DOHH2 (cell line): ENCODE results near the gene FIBCD1.

Experiments used
- H3F3A ChIP-seq: fragments of 200-600 bp; sonication (generic), shearing (Covaris generic); 2 replicates; pipeline ENCODE4 v1.6.0; 2016; ENCODE audit warnings: antibody characterized with exemption, mild to moderate bottlenecking; ENCODE audit not compliant: control insufficient read depth, insufficient read depth
- H3K27ac ChIP-seq: fragments of 200-600 bp; sonication (generic); 2 replicates; pipeline ENCODE4 v1.5.1; 2014; ENCODE audit warnings: low read depth, mild to moderate bottlenecking, low read length, moderate library complexity
- H3K27me3 ChIP-seq: fragments of 200-600 bp; sonication (generic); 2 replicates; pipeline ENCODE4 v1.6.1; 2014; ENCODE audit warnings: mild to moderate bottlenecking, low read length, mixed read lengths; ENCODE audit not compliant: control insufficient read depth
- H3K36me3 ChIP-seq: fragments of 200-600 bp; sonication (generic); 2 replicates; pipeline ENCODE4 v1.6.1; 2014; ENCODE audit warnings: mild to moderate bottlenecking, low read length, moderate library complexity, mixed read lengths; ENCODE audit not compliant: control insufficient read depth
- H3K4me1 ChIP-seq: fragments of 200-600 bp; sonication (generic); 2 replicates; pipeline ENCODE4 v1.6.1; 2014; ENCODE audit warnings: mild to moderate bottlenecking, low read length, mixed read lengths; ENCODE audit not compliant: control insufficient read depth
- H3K4me2 ChIP-seq: fragments of 200-600 bp; sonication (generic); 2 replicates; pipeline ENCODE4 v1.6.0; 2014; ENCODE audit warnings: mild to moderate bottlenecking, low read length, moderate library complexity
- H3K4me3 ChIP-seq: fragments of 200-600 bp; sonication (generic); 2 replicates; pipeline ENCODE4 v1.5.1; 2014; ENCODE audit warnings: mild to moderate bottlenecking, low read length, mixed read lengths
- H3K79me2 ChIP-seq: fragments of 200-600 bp; sonication (generic); 2 replicates; pipeline ENCODE4 v1.6.1; 2014; ENCODE audit warnings: mild to moderate bottlenecking, low read length, mixed read lengths; ENCODE audit not compliant: control insufficient read depth
- H3K9me2 ChIP-seq: fragments of 200-600 bp; sonication (generic); replicated peaks from 2 replicates; pipeline ENCODE4 v1.6.1; 2014; ENCODE audit warnings: mild to moderate bottlenecking, low read length, mixed read lengths; ENCODE audit not compliant: control insufficient read depth
- H3K9me3 ChIP-seq: fragments of 200-600 bp; sonication (generic); 2 replicates; pipeline ENCODE4 v1.6.1; 2014; ENCODE audit warnings: antibody characterized with exemption, low read length, mixed read lengths; ENCODE audit not compliant: control insufficient read depth, insufficient read depth
- H4K20me1 ChIP-seq: fragments of 200-600 bp; sonication (generic); 2 replicates; pipeline ENCODE4 v1.6.0; 2014; ENCODE audit warnings: low read depth, mild to moderate bottlenecking, antibody characterized with exemption, low read length, moderate library complexity; ENCODE audit not compliant: control insufficient read depth, insufficient read depth
- EZH2phosphoT487 ChIP-seq: fragments of 200-600 bp; sonication (generic); IDR thresholded peaks from 2 replicates; pipeline ENCODE4 v1.6.1; 2017; ENCODE audit warnings: borderline replicate concordance, mild to moderate bottlenecking, antibody characterized with exemption, low read length, moderate library complexity, mixed read lengths
- TF ChIP-seq, protein P1 (sequence below): fragments of 200-600 bp; sonication (generic); IDR thresholded peaks from one replicate; pipeline ENCODE4 v1.5.1; 2014; ENCODE audit warnings: antibody characterized with exemption, mild to moderate bottlenecking, low read depth, low read length; ENCODE audit not compliant: poor library complexity, severe bottlenecking

Gene FIBCD1

DNA sequence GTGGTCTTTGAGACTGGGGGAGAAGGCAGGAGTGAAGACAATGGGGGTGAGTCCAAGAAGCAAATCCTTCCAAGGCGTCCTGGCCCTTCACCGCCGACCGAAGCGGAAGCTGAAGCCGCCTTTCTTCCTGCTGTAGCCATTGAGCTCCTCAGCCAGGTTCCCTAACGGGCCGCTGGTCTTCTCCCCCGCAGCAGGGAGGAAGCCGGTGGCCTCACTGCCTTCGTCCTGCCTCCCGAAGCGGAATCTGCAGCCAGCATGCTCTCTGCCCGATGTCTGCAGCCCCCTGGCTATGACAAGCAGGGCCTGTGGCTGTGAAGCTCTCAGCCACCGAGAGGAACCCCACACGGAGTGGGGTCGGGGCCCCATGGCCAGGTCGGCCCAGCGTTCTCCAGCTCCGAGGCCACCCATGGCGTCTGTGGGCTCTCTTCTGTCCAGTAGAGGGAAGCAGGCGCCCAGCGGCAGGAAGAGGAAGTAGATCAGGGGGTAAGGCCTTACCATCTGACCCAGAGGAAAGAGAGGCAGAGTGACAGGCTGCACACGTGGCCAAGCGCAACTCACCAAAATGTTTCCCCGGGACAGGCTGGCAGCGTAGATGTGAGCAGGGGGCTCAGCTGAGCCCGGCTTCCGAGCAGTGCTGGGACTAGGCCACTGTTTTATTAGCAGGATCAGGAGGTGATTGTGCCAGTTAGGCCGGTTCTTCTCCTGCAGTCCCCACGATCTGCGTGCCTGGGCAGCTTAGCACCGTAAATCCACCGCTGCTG lies 45.5 kb downstream of the FIBCD1 start:
- Histone ChIP-seq H3K9me3 (no peaks in the 10 kb centered on the region), H3K79me2 (no peaks in the 10 kb centered on the region), H3K27me3 (no peaks in the 10 kb centered on the region), H4K20me1 (no peaks in the 10 kb centered on the region), H3K27ac (no peak overlapping the region), H3K4me3 (no peak overlapping the region), H3F3A (no peaks in the 10 kb centered on the region), H3K9me2 (no peaks in the 10 kb centered on the region), H3K36me3 (peaks cover 2% of the 10 kb centered on the region; the same call in 1 of the 2 replicates), H3K4me1 (no peaks in the 10 kb centered on the region), H3K4me2 (no peak overlapping the region)
- TF ChIP-seq, protein P1, sequence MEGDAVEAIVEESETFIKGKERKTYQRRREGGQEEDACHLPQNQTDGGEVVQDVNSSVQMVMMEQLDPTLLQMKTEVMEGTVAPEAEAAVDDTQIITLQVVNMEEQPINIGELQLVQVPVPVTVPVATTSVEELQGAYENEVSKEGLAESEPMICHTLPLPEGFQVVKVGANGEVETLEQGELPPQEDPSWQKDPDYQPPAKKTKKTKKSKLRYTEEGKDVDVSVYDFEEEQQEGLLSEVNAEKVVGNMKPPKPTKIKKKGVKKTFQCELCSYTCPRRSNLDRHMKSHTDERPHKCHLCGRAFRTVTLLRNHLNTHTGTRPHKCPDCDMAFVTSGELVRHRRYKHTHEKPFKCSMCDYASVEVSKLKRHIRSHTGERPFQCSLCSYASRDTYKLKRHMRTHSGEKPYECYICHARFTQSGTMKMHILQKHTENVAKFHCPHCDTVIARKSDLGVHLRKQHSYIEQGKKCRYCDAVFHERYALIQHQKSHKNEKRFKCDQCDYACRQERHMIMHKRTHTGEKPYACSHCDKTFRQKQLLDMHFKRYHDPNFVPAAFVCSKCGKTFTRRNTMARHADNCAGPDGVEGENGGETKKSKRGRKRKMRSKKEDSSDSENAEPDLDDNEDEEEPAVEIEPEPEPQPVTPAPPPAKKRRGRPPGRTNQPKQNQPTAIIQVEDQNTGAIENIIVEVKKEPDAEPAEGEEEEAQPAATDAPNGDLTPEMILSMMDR = peak; percentile 26
- no peak for TF ChIP-seq EZH2phosphoT487

DNA sequence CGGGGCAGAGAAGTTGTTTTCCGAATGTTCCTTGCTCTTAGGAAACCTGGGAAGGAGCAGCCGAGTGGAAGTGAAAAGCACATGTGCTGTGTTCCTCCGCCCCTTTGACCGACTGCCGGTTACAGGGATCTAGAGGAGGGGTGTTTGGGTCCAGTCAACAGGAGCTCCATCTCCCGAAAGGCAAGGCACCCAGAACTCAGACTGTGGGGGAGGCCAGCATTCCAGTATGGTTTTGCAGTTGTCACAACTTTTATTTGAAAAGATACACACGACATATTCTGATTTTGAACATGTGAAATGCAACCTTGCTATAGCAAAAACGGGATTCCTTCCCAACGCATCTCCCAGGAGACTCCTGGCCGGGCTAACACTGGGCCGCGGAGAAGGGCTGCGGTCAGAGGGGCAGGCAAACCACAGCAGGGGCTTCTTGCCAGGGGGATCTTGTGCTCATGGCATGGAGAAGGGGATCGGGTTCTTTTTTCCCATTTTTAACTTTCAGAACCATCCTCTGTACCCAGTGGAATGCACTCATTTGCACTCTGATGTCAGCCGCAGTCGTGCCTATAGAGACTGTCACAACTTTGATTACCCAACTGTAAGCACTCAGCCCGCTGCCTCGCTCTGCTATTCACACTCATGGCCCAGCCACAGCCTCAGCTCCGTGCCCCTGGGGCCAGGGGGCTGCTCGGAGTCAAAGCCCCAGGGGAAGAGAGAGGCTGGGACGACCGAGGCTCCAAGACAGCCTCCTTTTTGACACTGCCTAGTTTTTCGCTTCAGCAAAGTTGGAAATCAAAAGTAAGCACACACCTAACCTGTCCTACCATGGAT lies 46.4 kb downstream of the FIBCD1 start:
- no peak for TF ChIP-seq EZH2phosphoT487
- TF ChIP-seq, protein P1 = no peak
- Histone ChIP-seq H3F3A (no peaks in the 10 kb centered on the region), H4K20me1 (no peaks in the 10 kb centered on the region), H3K27me3 (no peaks in the 10 kb centered on the region), H3K4me2 (no peak overlapping the region), H3K9me3 (no peaks in the 10 kb centered on the region), H3K27ac (no peak overlapping the region), H3K4me3 (no peak overlapping the region), H3K36me3 (peaks cover 2% of the 10 kb centered on the region; the same call in 1 of the 2 replicates), H3K4me1 (no peaks in the 10 kb centered on the region), H3K9me2 (no peaks in the 10 kb centered on the region), H3K79me2 (no peaks in the 10 kb centered on the region)

DNA sequence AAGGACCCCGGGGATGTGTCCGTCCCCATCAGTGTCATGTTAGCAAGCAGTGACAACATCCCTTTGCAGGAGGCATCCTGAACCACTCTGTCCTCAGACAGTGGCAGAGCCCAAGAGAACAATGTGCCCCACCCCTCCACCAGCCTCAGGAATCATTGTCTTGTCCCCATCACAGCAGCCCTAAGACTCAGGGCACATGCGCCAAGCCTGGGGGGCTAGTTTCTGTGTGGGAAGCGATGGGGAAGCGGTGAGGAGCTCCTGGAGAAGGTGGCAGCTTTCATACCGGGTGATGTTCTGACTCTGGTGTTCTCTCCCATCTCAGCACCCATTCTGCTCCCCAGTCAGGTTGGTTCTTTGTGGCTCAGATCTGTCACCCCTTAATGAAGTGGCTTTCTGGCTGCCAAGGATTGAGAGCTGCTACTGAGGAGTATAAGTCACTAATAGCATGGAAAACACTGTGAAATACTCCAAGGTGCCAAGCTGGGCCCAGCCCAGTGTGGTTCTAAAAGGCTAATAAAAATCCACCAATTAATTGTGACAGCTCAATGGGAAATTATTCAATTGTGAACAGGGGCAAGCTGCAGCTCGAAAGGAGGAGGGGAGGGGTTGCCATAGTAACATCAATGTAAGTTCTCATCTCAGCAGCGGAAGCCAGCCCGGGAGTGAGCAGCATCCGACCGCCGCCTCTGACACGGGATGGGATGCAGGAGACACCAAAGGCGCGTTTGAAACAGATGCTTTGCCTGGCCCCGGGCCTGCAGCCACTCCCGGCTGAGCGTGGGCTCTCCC lies 47.2 kb downstream of the FIBCD1 start:
- no peaks in the 10 kb centered on the region for H3K4me1 ChIP-seq
- no peaks in the 10 kb centered on the region for H3K9me3 ChIP-seq
- H3K9me2 ChIP-seq = no peaks in the 10 kb centered on the region
- peaks cover 2% of the 10 kb centered on the region; the same call in 1 of the 2 replicates for H3K36me3 ChIP-seq
- H3K27me3 ChIP-seq = no peaks in the 10 kb centered on the region
- TF ChIP-seq, protein P1 = no peak
- TF ChIP-seq EZH2phosphoT487 = no peak
- H3K4me2 ChIP-seq = no peak overlapping the region
- no peak overlapping the region for H3K27ac ChIP-seq
- H3F3A ChIP-seq = no peaks in the 10 kb centered on the region
- H4K20me1 ChIP-seq = no peaks in the 10 kb centered on the region
- no peak overlapping the region for H3K4me3 ChIP-seq
- no peaks in the 10 kb centered on the region for H3K79me2 ChIP-seq
